ENCODE measurements around the gene SHLD2.
"Not testable (repeated sequence)": the region's sequence is repeated elsewhere in the genome, so short reads cannot be mapped to it uniquely, and the experiment has no call there.

GRCh38 chr10:87127048-87127447 is 32.0 kb downstream of the SHLD2 start:
- not testable (repeated sequence) for TF ChIP-seq BACH2 (CRISPR knock-in tag; IDR thresholded peaks at IDR 0.05; ENCODE audit: borderline replicate concordance); ZNF70 (CRISPR knock-in tag; IDR thresholded peaks at IDR 0.05); ISL1 (CRISPR knock-in tag; IDR thresholded peaks at IDR 0.05); ARNTL (CRISPR knock-in tag; IDR thresholded peaks at IDR 0.05; ENCODE audit: borderline replicate concordance, low read depth); ZFP30 (CRISPR knock-in tag; IDR thresholded peaks at IDR 0.05); PATZ1 (CRISPR knock-in tag; IDR thresholded peaks at IDR 0.05; ENCODE audit: borderline replicate concordance); POU6F1 (CRISPR knock-in tag; IDR thresholded peaks at IDR 0.05; ENCODE audit: borderline replicate concordance, low read depth); ZNF565 (CRISPR knock-in tag; conservative IDR thresholded peaks at IDR 0.05; ENCODE audit: low read depth); ZFP3 (CRISPR knock-in tag; IDR thresholded peaks at IDR 0.05); OSR1 (CRISPR knock-in tag; IDR thresholded peaks at IDR 0.05); ZC3H10 (CRISPR knock-in tag; IDR thresholded peaks at IDR 0.05); ESRRG (CRISPR knock-in tag; IDR thresholded peaks at IDR 0.05); RARB (CRISPR knock-in tag; IDR thresholded peaks at IDR 0.05)

Measured in SK-N-SH treated with all-trans-retinoic acid at 6 μM for 48 hours (cell line).